AG09319 (cell line): Measurements from ENCODE around the gene BEST3.

Experiments used
- DNase-seq: peaks from one replicate; pipeline ENCODE4 v3.0.0-alpha.2; 2010; ENCODE audit warnings: low read depth; ENCODE audit errors: extremely low read depth
- CTCF ChIP-seq: IDR thresholded peaks from 2 replicates; pipeline ENCODE4 v1.5.1; 2011; ENCODE audit warnings: low read depth, mild to moderate bottlenecking, inconsistent platforms, low read length, moderate library complexity

BEST3 gene

DNA sequence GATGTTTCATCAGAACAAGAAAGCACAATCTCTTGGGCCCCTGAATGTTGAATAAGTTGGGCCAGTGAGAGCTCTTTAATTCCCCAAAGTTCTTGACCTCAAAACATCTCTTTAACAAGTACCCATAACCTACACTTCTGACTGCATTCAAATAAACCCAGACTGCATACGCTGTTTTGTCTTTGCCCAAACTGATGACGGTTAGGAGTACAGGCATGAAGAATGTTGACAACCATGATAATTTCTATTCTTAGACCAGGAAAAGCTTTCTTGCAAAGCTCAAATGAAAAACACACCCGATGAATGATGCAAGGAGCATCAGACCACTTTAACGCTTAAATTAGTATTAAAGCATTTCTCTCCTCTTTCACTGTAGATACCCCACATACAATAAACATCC lies 27.8 kb upstream of the BEST3 start:
- no peak for DNase-seq
- TF ChIP-seq CTCF: no peak

DNA sequence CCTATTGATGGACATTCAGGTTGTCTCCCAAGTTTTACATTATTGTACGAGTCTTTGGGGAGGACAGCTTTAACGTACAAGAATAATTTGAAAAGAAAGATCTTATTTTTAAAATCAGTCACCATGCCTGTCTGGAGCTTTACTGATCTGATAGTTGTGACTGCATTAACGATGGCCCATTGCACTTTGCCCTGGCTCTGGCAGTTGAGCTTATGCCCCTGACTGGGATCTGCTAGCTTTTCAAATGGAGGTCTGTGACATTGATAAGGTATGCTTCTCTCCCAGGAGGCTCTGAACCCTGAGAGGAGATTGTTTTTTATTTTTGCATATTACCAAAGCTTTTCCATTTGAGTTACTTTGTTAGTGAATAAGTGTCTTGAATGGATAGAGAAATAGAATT lies 21.6 kb upstream of the BEST3 start:
- DNase-seq: no peak
- no peak for TF ChIP-seq CTCF

GRCh38 chr12:69719336-69720316 lies 20.5 kb upstream of the BEST3 start:
- TF ChIP-seq CTCF: no peak
- DNase-seq: no peak

GRCh38 chr12:69714542-69714941 lies 15.4 kb upstream of the BEST3 start:
- TF ChIP-seq CTCF: no peak
- DNase-seq: no peak

GRCh38 chr12:69712826-69713225 lies 13.7 kb upstream of the BEST3 start:
- no peak for TF ChIP-seq CTCF
- no peak for DNase-seq

DNA sequence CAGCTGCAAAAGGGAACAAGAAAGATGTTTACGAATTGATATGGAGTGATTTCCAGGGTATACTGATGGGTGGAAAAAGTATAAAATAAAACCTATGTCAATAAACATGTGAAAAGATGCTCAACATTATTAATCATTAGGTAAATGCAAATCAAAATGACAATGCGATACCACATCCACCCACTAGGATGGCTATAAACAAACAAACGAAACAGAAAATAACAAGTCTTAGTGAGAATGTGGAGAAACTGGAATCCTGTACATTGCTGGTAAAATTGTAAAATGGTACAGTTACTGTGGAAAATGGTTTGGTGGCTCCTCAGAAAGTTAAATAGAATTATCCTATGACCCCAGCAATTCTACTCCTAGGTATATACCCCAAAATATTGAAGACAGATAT lies 9.5 kb upstream of the BEST3 start:
- no peak for TF ChIP-seq CTCF
- DNase-seq: no peak

DNA sequence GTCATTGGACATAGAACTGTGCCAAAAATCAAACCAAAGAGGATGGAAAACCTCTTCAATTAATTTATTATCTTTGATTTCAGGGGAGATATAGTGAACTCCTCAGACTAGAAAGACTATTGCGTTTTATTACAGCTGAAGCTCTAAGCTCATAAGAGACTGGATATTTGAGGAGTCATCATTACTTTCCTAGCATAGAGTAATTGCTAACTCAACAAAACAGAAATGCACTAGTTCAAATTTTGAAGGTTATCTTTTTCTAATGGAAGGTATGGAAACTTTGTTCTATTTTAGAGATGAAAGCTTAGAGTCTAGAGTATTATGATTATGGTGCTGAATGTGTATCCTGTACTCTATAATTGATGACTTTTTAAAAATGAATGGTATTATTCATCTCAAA lies 5.3 kb upstream of the BEST3 start:
- no peak for TF ChIP-seq CTCF
- DNase-seq: no peak
